Small intestine (tissue), 7 donors: Measurements from ENCODE around the gene DYNLRB1. TPM values are rescaled to one million over a fixed set of nuclear protein-coding genes. Genes with fewer than 3 reads are reported as not detected.
A peak's percentile ranks its signal among the peaks of the same experiment; 100 is the strongest.

Experiments
- DNase-seq, 2 donors: peaks; one replicate each; pipeline versions ENCODE4 v3.0.0 to v3.0.0-alpha.2; 2013
- FAIRE-seq: peaks from 2 replicates; lab custom pipeline; 2012; peaks lifted over from hg19 to GRCh38; lab: Jason Lieb, UNC
- H3K27ac ChIP-seq, 3 donors: one replicate each; pipeline ENCODE4 v1.5.1; 2013; ENCODE audit warnings: low read length in 2 of 3, mild to moderate bottlenecking in 2 of 3, control low read depth in 1 of 3, inconsistent platforms in 1 of 3, low read depth in 1 of 3, moderate library complexity in 1 of 3
- H3K27me3 ChIP-seq, 3 donors: one replicate each; pipeline ENCODE4 v1.6.1; 2013; ENCODE audit warnings: low read length in 3 of 3, inconsistent platforms in 1 of 3; ENCODE audit not compliant: control insufficient read depth in 3 of 3, insufficient read depth in 3 of 3
- H3K36me3 ChIP-seq, 3 donors: one replicate each; pipeline ENCODE4 v1.6.1; 2013; ENCODE audit warnings: low read length in 3 of 3, inconsistent platforms in 1 of 3, low read depth in 1 of 3, mild to moderate bottlenecking in 1 of 3, moderate library complexity in 1 of 3; ENCODE audit not compliant: control insufficient read depth in 3 of 3, insufficient read depth in 2 of 3
- H3K4me1 ChIP-seq, 3 donors: one replicate each; pipeline ENCODE4 v1.6.1; 2013; ENCODE audit warnings: low read length in 2 of 3, inconsistent platforms in 1 of 3, low read depth in 1 of 3, mild to moderate bottlenecking in 1 of 3, moderate library complexity in 1 of 3; ENCODE audit not compliant: control insufficient read depth in 3 of 3, insufficient read depth in 2 of 3
- H3K4me3 ChIP-seq, 3 donors: one replicate each; pipeline ENCODE4 v1.5.1; 2013; ENCODE audit warnings: low read length in 3 of 3, control low read depth in 1 of 3, inconsistent platforms in 1 of 3, low read depth in 1 of 3, mild to moderate bottlenecking in 1 of 3, moderate library complexity in 1 of 3
- H3K9me3 ChIP-seq, 2 donors: one replicate each; pipeline ENCODE4 v1.6.1; 2013; ENCODE audit warnings: low read depth in 1 of 2, low read length in 1 of 2; ENCODE audit not compliant: control insufficient read depth in 2 of 2, insufficient read depth in 1 of 2
- WGBS, 3 donors: extraction: QIAGEN DNeasy Blood & Tissue Kit; methylation state at CpG; one replicate each; pipeline ENCODE4 v1.1.7; 2013; 5-methylcytosine and 5-hydroxymethylcytosine counted together
- polyA plus RNA-seq, 4 donors: library from polyadenylated mRNA; stranded (reverse) in 3 of 4; unstranded in 1 of 4; fragments of 200-250 nt in 3 of 4; fragments of 120-200 nt in 1 of 4; gene quantifications; one replicate each; pipeline versions ENCODE4 v1.2.1 to v1.2.3, GENCODE V29; 2013
- donor health status: healthy with polysubstance abuse.
- donor health status: control.
- donor health status: control.
- donor health status: Bipolar disorder and iron deficiency.
- donor health status: healthy.

DYNLRB1 gene
- polyA plus RNA-seq, 4 donors = 147 to 306 (median 213) TPM

- Histone ChIP-seq H3K4me3 (no peak overlapping the region), H3K4me1 (peaks cover 0 to 3% (median 0%) of the 10 kb centered on the region in 3 donors), H3K27ac (no peak overlapping the region), H3K9me3 (no peaks in the 10 kb centered on the region), H3K27me3 (no peaks in the 10 kb centered on the region), H3K36me3 (peaks cover 5 to 52% (median 5%) of the 10 kb centered on the region in 3 donors)
- DNase-seq (no peak), FAIRE-seq (no peak)
- WGBS, 3 donors = 95 to 97% (median 96%) methylated on average over 4 of the region's 4 CpGs
These were observed 59.5 kb downstream of the DYNLRB1 start for GRCh38 chr20:34575756-34576155.

DNA sequence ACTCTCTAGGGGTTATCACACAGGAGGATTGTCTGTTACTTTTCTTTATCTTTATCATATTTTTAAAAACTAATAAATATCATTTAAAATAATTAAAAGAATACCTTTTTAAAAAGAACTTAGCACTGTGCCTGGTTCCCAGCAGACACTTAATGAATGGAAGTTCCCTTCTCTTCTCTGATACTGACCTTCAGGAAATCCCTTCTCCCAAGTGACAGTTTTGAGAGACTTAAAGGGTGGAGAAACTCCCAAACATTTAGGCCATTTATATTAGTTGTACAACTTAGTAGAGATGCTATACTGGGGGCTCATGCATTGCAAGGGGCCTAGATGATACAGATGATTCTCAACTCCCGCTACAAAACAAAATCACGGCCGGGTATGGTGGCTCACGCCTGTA lies 60.8 kb downstream of the DYNLRB1 start:
- Histone ChIP-seq H3K4me3 (no peak overlapping the region), H3K36me3 (peaks cover 5 to 57% (median 5%) of the 10 kb centered on the region in 3 donors), H3K4me1 (peaks cover 0 to 9% (median 0%) of the 10 kb centered on the region in 3 donors), H3K27me3 (no peaks in the 10 kb centered on the region), H3K9me3 (no peaks in the 10 kb centered on the region), H3K27ac (no peak overlapping the region)
- WGBS, 3 donors = 95 to 99% (median 99%) methylated on average over 4 of the region's 4 CpGs
- DNase-seq (no peak), FAIRE-seq (no peak)

- Histone ChIP-seq H3K27ac (no peak overlapping the region), H3K9me3 (no peaks in the 10 kb centered on the region), H3K36me3 (peaks cover 5 to 56% (median 5%) of the 10 kb centered on the region in 3 donors), H3K4me1 (peaks cover 0 to 13% (median 0%) of the 10 kb centered on the region in 3 donors), H3K4me3 (no peak overlapping the region), H3K27me3 (no peaks in the 10 kb centered on the region)
- FAIRE-seq (no peak), DNase-seq (no peak)
- 72 to 80% (median 75%) methylated on average over 2 of the region's 2 CpGs for WGBS, 3 donors
These were observed 61.8 kb downstream of the DYNLRB1 start for GRCh38 chr20:34578025-34578424.

DNA sequence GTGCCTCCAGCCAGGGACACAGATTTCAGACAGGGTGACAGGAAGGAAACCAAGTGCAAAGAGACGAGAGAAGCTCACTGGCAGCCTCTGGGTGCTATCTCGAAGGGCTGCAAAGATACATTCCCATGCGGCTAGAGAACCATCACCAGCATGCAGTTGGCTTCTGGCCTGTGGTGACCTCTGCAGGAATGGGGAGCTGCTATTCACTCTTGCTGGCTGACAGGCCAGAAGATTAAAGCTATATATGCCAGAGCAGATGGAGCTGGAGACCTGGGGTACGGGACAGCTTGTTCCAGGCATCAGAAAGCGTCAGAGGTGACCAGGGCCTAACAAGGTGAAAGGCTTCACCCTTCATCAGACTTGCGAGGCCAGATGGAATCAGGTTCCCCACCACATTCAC lies 62.3 kb downstream of the DYNLRB1 start:
- no peak overlapping the region for H3K4me3 ChIP-seq
- WGBS, 3 donors = 80 to 88% (median 86%) methylated on average over 6 of the region's 6 CpGs
- FAIRE-seq (no peak), DNase-seq (no peak)
- no peaks in the 10 kb centered on the region for H3K9me3 ChIP-seq
- H3K27me3 ChIP-seq = no peaks in the 10 kb centered on the region
- H3K27ac ChIP-seq = no peak overlapping the region
- H3K36me3 ChIP-seq = peaks cover 3 to 58% (median 5%) of the 10 kb centered on the region in 3 donors
- peaks cover 0 to 15% (median 0%) of the 10 kb centered on the region in 3 donors for H3K4me1 ChIP-seq

- Histone ChIP-seq H3K27me3 (no peaks in the 10 kb centered on the region), H3K4me1 (peaks cover 0 to 15% (median 0%) of the 10 kb centered on the region in 3 donors), H3K4me3 (no peak overlapping the region), H3K9me3 (no peaks in the 10 kb centered on the region), H3K27ac (no peak overlapping the region), H3K36me3 (peaks cover 0 to 58% (median 2%) of the 10 kb centered on the region in 3 donors)
- WGBS, 3 donors = 38 to 68% (median 54%) methylated on average over 11 of the region's 11 CpGs
- FAIRE-seq (no peak), DNase-seq (peak; percentile 64 to 94)
These were observed 63.2 kb downstream of the DYNLRB1 start for GRCh38 chr20:34579191-34579978.

DNA sequence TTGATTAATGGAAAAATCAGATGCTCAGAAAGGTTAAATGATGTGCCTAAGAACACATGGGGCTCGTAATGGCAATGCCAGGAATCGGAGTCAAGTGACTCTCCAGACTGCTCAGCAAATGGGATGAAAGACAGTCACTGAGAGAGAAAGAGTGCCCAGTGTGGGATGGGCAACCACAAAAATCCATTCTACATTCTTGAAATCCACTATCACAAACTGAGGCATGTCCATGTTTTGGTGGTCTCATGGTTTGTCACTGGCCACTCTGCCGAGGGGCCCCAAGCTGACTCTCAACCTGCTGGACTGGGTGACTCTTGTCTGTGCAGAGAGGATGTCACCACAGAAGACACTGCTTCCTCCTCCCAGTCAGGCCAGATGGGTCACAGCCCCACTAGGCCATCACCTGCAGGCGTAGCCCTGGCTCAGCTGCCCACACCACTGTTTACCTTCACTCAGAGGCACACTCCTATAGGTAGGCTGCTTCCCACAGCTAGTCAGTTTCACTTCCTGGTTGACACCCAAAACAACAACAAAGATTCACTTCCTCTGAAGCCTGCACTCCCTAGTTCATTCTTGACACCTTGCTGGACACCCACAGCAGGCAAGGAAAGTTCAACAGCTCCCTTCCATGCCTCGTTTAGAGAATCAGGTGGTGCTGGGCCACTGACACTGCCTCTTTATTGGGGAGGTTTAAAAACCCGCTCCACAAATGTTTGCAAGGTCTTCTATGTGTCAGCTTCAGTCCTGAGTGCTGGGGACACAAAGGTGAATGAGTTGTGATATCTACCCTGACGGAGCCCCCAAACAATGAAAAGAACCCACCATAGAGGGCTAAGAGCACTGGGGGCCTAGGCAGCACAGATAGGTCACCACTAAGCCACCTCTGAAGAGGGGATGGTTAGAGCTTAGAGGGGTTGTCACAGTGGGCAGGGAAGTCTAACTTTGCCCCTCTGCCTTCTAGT lies 64.0 kb downstream of the DYNLRB1 start:
- peak overlapping the region in 1 of 3 donors; percentile 57 for H3K27ac ChIP-seq
- FAIRE-seq = no peak
- no peaks in the 10 kb centered on the region for H3K9me3 ChIP-seq
- H3K4me3 ChIP-seq = no peak overlapping the region
- H3K36me3 ChIP-seq = peaks cover 0 to 58% (median 2%) of the 10 kb centered on the region in 3 donors
- H3K4me1 ChIP-seq = peaks cover 0 to 15% (median 0%) of the 10 kb centered on the region in 3 donors
- WGBS, 3 donors = 73 to 77% (median 76%) methylated on average over 7 of the region's 7 CpGs
- H3K27me3 ChIP-seq = no peaks in the 10 kb centered on the region
- peak in 1 of 2 donors; percentile 61 for DNase-seq

DNA sequence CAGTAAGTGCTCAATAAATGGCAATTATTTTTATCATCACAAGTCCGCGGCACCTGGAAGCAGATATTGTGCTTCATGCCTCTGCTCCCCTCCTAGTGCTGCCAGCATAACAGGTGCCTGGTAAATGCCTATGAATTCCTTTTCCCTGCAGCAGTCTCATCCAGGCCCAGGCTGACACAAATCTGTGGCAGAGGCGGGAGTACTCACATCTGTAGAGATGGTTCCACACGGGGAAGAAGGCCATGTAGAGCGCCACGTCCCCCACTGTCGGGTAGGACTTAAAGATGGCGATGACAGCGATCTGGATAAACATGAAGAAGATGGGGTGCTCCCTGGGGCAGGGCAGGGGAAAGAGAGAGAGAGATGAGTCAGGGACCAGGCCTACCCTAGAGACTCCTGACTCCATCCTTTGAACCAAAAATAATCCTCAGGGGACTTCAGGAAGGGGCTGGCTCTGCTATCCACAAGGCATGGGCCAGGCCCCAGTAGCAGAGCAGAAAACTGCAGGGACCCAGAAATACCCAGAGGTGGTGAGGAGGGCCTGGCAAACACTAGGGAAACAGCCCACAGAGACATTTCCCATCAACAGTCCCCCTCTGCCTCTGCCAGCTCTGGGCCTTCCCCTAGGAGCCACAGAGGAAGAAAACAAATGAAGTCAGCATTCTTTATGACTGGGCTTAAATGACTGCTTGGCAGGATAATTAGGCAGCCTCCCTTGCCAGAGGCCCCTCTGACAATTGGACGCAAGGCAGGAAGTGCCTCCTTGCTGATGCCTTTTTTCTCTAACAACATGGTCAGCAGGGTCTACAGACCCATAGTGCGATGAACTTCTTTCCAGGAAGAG lies 65.3 kb downstream of the DYNLRB1 start:
- Histone ChIP-seq H3K27ac (peak overlapping the region in 1 of 3 donors; percentile 0), H3K4me1 (peaks cover 0 to 15% (median 0%) of the 10 kb centered on the region in 3 donors), H3K27me3 (no peaks in the 10 kb centered on the region), H3K9me3 (no peaks in the 10 kb centered on the region), H3K4me3 (no peak overlapping the region), H3K36me3 (peaks cover 0 to 54% (median 0%) of the 10 kb centered on the region in 3 donors)
- WGBS, 3 donors = 82 to 87% (median 86%) methylated on average over 11 of the region's 11 CpGs
- DNase-seq = no peak
- no peak for FAIRE-seq
